Upper lobe of left lung (tissue), 4 donors: ENCODE data around the gene DNPEP.

ENCODE experiments used
- CTCF ChIP-seq, 6 experiments: fragments of 450-650 bp in 4 of 6; fragments of 200-600 bp in 2 of 6; sonication (generic) in 2 of 6; IDR thresholded peaks; one replicate each; pipeline ENCODE4 v1.5.1; 2016 to 2019; ENCODE audit warnings: antibody characterized with exemption in 6 of 6
- POLR2A ChIP-seq, 4 donors: fragments of 450-650 bp; IDR thresholded peaks; one replicate each; pipeline ENCODE4 v1.5.1; 2016 to 2017; ENCODE audit warnings: antibody characterized with exemption in 4 of 4, mild to moderate bottlenecking in 2 of 4
- POLR2AphosphoS5 ChIP-seq, 2 donors: sonication (generic); formaldehyde crosslinking; IDR thresholded peaks; one replicate each; pipeline ENCODE4 v1.5.1; 2017; ENCODE audit warnings: antibody characterized with exemption in 2 of 2

- TF ChIP-seq POLR2A (IDR thresholded peaks at IDR 0.05) (no peak), CTCF (IDR thresholded peaks at IDR 0.05) (no peak), POLR2AphosphoS5 (IDR thresholded peaks at IDR 0.05) (no peak)
Observed at GRCh38 chr2:219354582-219354981, 33.1 kb downstream of the DNPEP start.
